Glutamatergic neuron (in vitro differentiated cells): ENCODE results near the gene RIPK3. TPM values are rescaled to one million over a fixed set of nuclear protein-coding genes. Genes with fewer than 3 reads are reported as not detected.

Experiments
- DNase-seq: peaks from one replicate; pipeline ENCODE4 v3.0.0; 2022
- H3K27ac Mint-ChIP-seq: one replicate; pipeline ENCODE4 v1.8.0; 2020; ENCODE audit warnings: mild to moderate bottlenecking, mixed read lengths, inconsistent platforms; ENCODE audit not compliant: unreplicated experiment
- H3K27me3 Mint-ChIP-seq: one replicate; pipeline ENCODE4 v1.8.0; 2020; ENCODE audit warnings: mild to moderate bottlenecking, moderate library complexity, mixed read lengths, inconsistent platforms; ENCODE audit not compliant: unreplicated experiment
- H3K36me3 Mint-ChIP-seq: one replicate; pipeline ENCODE4 v1.8.0; 2020; ENCODE audit warnings: mild to moderate bottlenecking, mixed read lengths, inconsistent platforms; ENCODE audit not compliant: unreplicated experiment
- H3K4me1 Mint-ChIP-seq: one replicate; pipeline ENCODE4 v1.8.0; 2020; ENCODE audit warnings: mild to moderate bottlenecking, low read depth, mixed read lengths, inconsistent platforms; ENCODE audit not compliant: unreplicated experiment
- H3K4me3 Mint-ChIP-seq: one replicate; pipeline ENCODE4 v1.8.0; 2020; ENCODE audit warnings: mild to moderate bottlenecking, mixed read lengths, inconsistent platforms; ENCODE audit not compliant: unreplicated experiment
- H3K9me3 Mint-ChIP-seq: one replicate; pipeline ENCODE4 v1.8.0; 2020; ENCODE audit warnings: mild to moderate bottlenecking, moderate library complexity, mixed read lengths, inconsistent platforms; ENCODE audit not compliant: unreplicated experiment
- total RNA-seq: library from RNA; stranded (reverse); fragmentation: NEBNext Ultra II Directional; extraction: Animal tissue kit (Norgen Biotek cat#: 25700); gene quantifications from one replicate; pipeline ENCODE4 v1.2.1, GENCODE V29; 2021; ENCODE audit not compliant: unreplicated experiment
- TF ChIP-seq, protein P1 (sequence below): fragments of 200-600 bp; sonication (generic); IDR thresholded peaks from one replicate; pipeline ENCODE4 v1.5.0; 2021; ENCODE audit not compliant: partially characterized antibody, unreplicated experiment

The RIPK3 gene
- total RNA-seq, 1 donor from 2014 or later: not detected

DNA sequence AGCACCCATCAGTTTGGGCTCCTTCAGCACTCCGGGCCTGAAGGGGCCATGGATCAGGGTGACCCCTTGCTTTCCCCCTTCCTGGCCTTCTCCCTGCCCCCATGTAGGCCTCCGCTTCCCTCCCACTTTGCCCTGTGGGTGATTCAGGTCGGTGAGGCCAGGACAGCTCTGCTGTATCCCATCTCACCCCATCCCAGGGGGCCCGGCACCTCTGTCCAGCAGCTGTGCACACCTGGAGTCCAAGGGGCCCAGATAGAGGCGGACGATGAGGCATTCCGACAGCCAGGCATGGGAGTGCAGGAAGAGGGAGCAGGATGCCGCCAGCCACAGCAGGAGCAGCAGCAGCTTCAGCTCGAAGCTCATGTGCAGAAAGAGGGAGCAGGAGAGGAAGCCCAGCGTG lies 17.1 kb downstream of the RIPK3 start:
- Mint-ChIP-seq H3K27ac (no peak overlapping the region), H3K27me3 (peaks cover 11% of the 10 kb centered on the region), H3K4me3 (no peak overlapping the region), H3K4me1 (no peaks in the 10 kb centered on the region), H3K36me3 (no peaks in the 10 kb centered on the region), H3K9me3 (peaks cover 2% of the 10 kb centered on the region)
- TF ChIP-seq, protein P1, sequence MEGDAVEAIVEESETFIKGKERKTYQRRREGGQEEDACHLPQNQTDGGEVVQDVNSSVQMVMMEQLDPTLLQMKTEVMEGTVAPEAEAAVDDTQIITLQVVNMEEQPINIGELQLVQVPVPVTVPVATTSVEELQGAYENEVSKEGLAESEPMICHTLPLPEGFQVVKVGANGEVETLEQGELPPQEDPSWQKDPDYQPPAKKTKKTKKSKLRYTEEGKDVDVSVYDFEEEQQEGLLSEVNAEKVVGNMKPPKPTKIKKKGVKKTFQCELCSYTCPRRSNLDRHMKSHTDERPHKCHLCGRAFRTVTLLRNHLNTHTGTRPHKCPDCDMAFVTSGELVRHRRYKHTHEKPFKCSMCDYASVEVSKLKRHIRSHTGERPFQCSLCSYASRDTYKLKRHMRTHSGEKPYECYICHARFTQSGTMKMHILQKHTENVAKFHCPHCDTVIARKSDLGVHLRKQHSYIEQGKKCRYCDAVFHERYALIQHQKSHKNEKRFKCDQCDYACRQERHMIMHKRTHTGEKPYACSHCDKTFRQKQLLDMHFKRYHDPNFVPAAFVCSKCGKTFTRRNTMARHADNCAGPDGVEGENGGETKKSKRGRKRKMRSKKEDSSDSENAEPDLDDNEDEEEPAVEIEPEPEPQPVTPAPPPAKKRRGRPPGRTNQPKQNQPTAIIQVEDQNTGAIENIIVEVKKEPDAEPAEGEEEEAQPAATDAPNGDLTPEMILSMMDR: no peak
- no peak for DNase-seq

DNA sequence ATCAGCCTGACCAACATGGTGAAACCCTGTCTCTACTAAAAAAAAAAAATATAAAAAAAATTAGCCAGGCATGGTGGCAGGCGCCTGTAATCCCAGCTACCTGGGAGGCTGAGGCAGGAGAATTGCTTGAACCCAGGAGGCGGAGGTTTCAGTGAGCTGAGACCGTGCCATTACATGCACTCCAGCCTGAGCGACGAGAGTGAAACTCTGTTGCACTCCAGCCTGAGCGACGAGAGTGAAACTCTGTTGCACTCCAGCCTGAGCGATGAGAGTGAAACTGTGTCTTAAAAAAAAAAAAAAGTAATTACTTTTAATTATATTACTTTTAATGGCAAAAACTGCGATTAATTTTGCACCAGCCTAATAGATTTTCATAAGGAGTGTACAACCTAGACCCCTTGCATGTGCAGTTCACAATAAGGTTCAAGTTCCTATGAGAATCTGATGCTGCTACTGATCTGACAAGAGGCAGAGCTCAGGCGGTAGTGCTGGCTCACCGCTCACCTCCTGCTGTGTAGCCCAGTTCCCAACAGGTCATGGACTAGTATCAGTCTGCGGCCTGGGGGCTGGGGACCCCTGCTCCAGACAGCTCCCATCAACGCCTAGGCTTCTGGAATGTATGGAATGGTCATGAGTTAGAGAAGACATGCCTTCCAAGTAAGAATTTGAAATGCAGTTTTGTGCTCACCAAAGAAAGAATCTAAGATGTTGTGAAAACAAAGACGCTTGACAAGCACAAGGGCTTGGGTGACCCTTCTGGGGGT lies 18.4 kb downstream of the RIPK3 start:
- TF ChIP-seq, protein P1: no peak
- no peak overlapping the region for H3K27ac Mint-ChIP-seq
- H3K9me3 Mint-ChIP-seq: peaks cover 2% of the 10 kb centered on the region
- no peak overlapping the region for H3K4me3 Mint-ChIP-seq
- H3K27me3 Mint-ChIP-seq: peaks cover 14% of the 10 kb centered on the region
- DNase-seq: no peak
- H3K36me3 Mint-ChIP-seq: no peaks in the 10 kb centered on the region
- H3K4me1 Mint-ChIP-seq: no peaks in the 10 kb centered on the region

DNA sequence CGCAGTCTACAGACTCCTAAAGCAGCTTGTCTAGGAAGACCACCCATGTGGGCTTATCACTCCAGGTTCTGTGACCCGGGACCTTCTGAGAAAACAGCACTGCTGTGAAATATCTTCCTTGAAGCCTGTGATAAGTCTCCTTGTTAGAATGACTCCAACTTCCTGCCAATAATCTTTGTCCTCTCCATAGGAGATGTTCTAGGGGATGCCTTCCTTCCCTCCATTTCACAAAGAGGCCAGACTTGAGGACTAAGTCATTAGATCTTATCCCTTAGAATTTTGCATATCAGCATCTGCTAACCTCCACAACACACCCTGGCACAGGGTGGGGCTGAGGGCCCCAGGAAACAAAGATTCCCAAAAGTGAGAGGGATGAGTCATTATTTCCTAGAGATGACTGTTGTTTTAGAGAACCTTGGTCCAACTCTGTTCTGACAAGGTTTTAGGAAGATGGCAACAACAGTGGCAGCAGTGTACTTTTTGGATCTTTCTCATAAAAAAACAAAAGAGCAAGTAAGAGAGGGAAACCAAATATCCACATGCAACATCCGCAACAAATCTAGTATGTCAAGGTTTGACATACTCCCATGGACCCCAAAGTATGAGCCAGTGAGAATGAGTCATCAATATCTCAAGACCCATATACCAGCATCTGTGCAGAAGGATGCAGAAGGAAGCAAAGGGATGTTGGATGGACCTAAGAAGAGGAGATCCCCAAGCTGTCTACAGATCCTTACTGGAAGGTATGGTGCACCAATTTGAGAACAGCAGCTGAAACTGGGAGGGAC lies 22.5 kb downstream of the RIPK3 start:
- H3K4me1 Mint-ChIP-seq: no peaks in the 10 kb centered on the region
- no peaks in the 10 kb centered on the region for H3K36me3 Mint-ChIP-seq
- no peak overlapping the region for H3K27ac Mint-ChIP-seq
- no peak overlapping the region for H3K4me3 Mint-ChIP-seq
- peaks cover 2% of the 10 kb centered on the region for H3K9me3 Mint-ChIP-seq
- TF ChIP-seq, protein P1: no peak
- peaks cover 22% of the 10 kb centered on the region for H3K27me3 Mint-ChIP-seq
- DNase-seq: no peak

DNA sequence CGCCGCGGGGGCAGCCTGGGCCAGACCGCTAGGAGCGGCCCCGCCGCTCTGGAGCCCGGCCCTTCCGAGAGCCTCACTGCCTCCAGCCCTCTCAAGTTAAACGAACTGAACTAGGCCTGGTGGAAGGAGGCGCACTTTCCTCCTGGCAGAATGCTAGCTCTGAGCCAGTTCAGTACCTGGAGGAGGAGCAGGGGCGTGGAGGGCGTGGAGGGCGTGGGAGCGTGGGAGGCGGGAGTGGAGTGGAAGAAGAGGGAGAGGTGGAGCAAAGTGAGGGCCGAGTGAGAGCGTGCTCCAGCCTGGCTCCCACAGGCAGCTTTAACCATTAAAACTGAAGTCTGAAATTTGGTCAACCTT lies 23.2 kb downstream of the RIPK3 start:
- no peak for DNase-seq
- Mint-ChIP-seq H3K36me3 (no peaks in the 10 kb centered on the region), H3K27ac (no peak overlapping the region), H3K4me3 (no peak overlapping the region), H3K4me1 (no peaks in the 10 kb centered on the region), H3K27me3 (peaks cover 20% of the 10 kb centered on the region), H3K9me3 (peaks cover 4% of the 10 kb centered on the region)
- TF ChIP-seq, protein P1: no peak
